ENCODE data around the gene TP53INP2.

The TP53INP2 gene

GRCh38 chr20:34736106-34736735 is 32.1 kb downstream of the TP53INP2 start:
- no peak for TF ChIP-seq NFIC (IDR thresholded peaks at IDR 0.05)
- no peak for TF ChIP-seq CREB1 (IDR thresholded peaks at IDR 0.05; ENCODE audit: low read depth)
- no peak for TF ChIP-seq EP300 (IDR thresholded peaks at IDR 0.05; ENCODE audit: borderline replicate concordance)
- no peak for TF ChIP-seq TAF1 (IDR thresholded peaks at IDR 0.05; ENCODE audit: low read depth)
- TF ChIP-seq TEAD4 (IDR thresholded peaks at IDR 0.05): no peak
- TF ChIP-seq TCF12 (IDR thresholded peaks at IDR 0.05; ENCODE audit: low read depth): no peak
- TF ChIP-seq REST (IDR thresholded peaks at IDR 0.05; ENCODE audit: low read depth): no peak

GRCh38 chr20:34743039-34743438 is 38.9 kb downstream of the TP53INP2 start:
- no peak for TF ChIP-seq NFIC (IDR thresholded peaks at IDR 0.05)
- TF ChIP-seq EGR1 (IDR thresholded peaks at IDR 0.05): no peak
- no peak for TF ChIP-seq CREB1 (IDR thresholded peaks at IDR 0.05; ENCODE audit: low read depth)
- no peak for TF ChIP-seq ZBTB7A (IDR thresholded peaks at IDR 0.05; ENCODE audit: low read depth)
- no peak for TF ChIP-seq EP300 (IDR thresholded peaks at IDR 0.05; ENCODE audit: borderline replicate concordance)
- TF ChIP-seq YY1 (IDR thresholded peaks at IDR 0.05; ENCODE audit: low read depth): no peak
- no peak for TF ChIP-seq TCF12 (IDR thresholded peaks at IDR 0.05; ENCODE audit: low read depth)
- no peak for TF ChIP-seq FOXM1 (IDR thresholded peaks at IDR 0.05; ENCODE audit: borderline replicate concordance, low read depth)
- no peak for TF ChIP-seq USF1 (IDR thresholded peaks at IDR 0.05)
- TF ChIP-seq REST (IDR thresholded peaks at IDR 0.05; ENCODE audit: low read depth): no peak
- TF ChIP-seq TEAD4 (IDR thresholded peaks at IDR 0.05): no peak

- no peak for TF ChIP-seq RAD21 (IDR thresholded peaks at IDR 0.05; ENCODE audit: low read depth)
- TF ChIP-seq USF1 (IDR thresholded peaks at IDR 0.05): no peak
- TF ChIP-seq FOXM1 (IDR thresholded peaks at IDR 0.05; ENCODE audit: borderline replicate concordance, low read depth): no peak
- TF ChIP-seq REST (IDR thresholded peaks at IDR 0.05; ENCODE audit: low read depth): no peak
- no peak for TF ChIP-seq TCF12 (IDR thresholded peaks at IDR 0.05; ENCODE audit: low read depth)
- TF ChIP-seq EGR1 (IDR thresholded peaks at IDR 0.05): no peak
- no peak for TF ChIP-seq CEBPB (IDR thresholded peaks at IDR 0.05)
- TF ChIP-seq, protein P1, sequence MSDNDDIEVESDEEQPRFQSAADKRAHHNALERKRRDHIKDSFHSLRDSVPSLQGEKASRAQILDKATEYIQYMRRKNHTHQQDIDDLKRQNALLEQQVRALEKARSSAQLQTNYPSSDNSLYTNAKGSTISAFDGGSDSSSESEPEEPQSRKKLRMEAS (IDR thresholded peaks at IDR 0.05): no peak
- TF ChIP-seq ZBTB7A (IDR thresholded peaks at IDR 0.05; ENCODE audit: low read depth): no peak
- no peak for TF ChIP-seq EP300 (IDR thresholded peaks at IDR 0.05; ENCODE audit: borderline replicate concordance)
- no peak for TF ChIP-seq NFIC (IDR thresholded peaks at IDR 0.05)
- no peak for TF ChIP-seq TAF1 (IDR thresholded peaks at IDR 0.05; ENCODE audit: low read depth)
- TF ChIP-seq TEAD4 (IDR thresholded peaks at IDR 0.05): no peak
- TF ChIP-seq YY1 (IDR thresholded peaks at IDR 0.05; ENCODE audit: low read depth): no peak
- no peak for TF ChIP-seq CREB1 (IDR thresholded peaks at IDR 0.05; ENCODE audit: low read depth)
Measured at GRCh38 chr20:34744340-34744739, 40.2 kb downstream of the TP53INP2 start.

DNA sequence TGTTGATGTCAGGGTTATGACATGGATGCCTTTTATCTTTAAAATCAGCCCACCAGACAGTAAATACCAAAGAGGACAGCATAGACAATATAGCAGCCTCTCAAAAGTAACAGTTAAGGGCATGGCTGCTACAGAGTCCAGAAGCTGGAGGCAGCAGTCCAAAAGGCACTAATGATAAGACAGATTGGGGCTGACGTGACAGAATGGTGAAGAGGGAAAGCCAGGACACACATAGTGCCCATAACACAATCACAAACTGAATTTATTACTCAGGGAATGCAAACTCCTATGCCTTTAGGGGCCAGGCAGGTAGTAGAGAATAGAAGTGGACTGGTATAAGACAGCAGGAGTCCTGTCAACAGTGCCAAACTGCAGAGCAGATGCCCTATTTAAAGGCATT is 40.7 kb downstream of the TP53INP2 start:
- TF ChIP-seq TAF1 (IDR thresholded peaks at IDR 0.05; ENCODE audit: low read depth) (no peak), EP300 (IDR thresholded peaks at IDR 0.05; ENCODE audit: borderline replicate concordance) (no peak), TCF12 (IDR thresholded peaks at IDR 0.05; ENCODE audit: low read depth) (no peak), TEAD4 (IDR thresholded peaks at IDR 0.05) (no peak), REST (IDR thresholded peaks at IDR 0.05; ENCODE audit: low read depth) (no peak), YY1 (IDR thresholded peaks at IDR 0.05; ENCODE audit: low read depth) (no peak), EGR1 (IDR thresholded peaks at IDR 0.05) (no peak), USF1 (IDR thresholded peaks at IDR 0.05) (no peak), ZBTB7A (IDR thresholded peaks at IDR 0.05; ENCODE audit: low read depth) (no peak), NFIC (IDR thresholded peaks at IDR 0.05) (no peak), RAD21 (IDR thresholded peaks at IDR 0.05; ENCODE audit: low read depth) (no peak), CREB1 (IDR thresholded peaks at IDR 0.05; ENCODE audit: low read depth) (no peak)

Data from Ishikawa (cell line).